Hepatocyte (in vitro differentiated cells): ENCODE results near the gene PLA2G4E. TPM values are rescaled to one million over a fixed set of nuclear protein-coding genes. Genes with fewer than 3 reads are reported as not detected.
A peak's percentile ranks its signal among the peaks of the same experiment; 100 is the strongest.

Experiments
- DNase-seq: peaks from one replicate; pipeline ENCODE4 v3.0.0-alpha.2; 2016; ENCODE audit warnings: low spot score
- H2AFZ ChIP-seq: fragments of 200-600 bp; sonication (generic); 2 replicates; pipeline ENCODE4 v1.6.0; 2016; ENCODE audit warnings: antibody characterized with exemption, mild to moderate bottlenecking
- H3K27ac ChIP-seq: fragments of 200-600 bp; sonication (generic); 2 replicates; pipeline ENCODE4 v1.5.1; 2016; ENCODE audit warnings: mild to moderate bottlenecking
- H3K27me3 ChIP-seq: fragments of 200-600 bp; sonication (generic); 2 replicates; pipeline ENCODE4 v1.6.1; 2016
- H3K36me3 ChIP-seq: fragments of 200-600 bp; sonication (generic); replicated peaks from 2 replicates; pipeline ENCODE4 v1.5.1; 2016; ENCODE audit warnings: low read depth; ENCODE audit not compliant: insufficient read depth
- H3K4me1 ChIP-seq: fragments of 200-600 bp; sonication (generic); 2 replicates; pipeline ENCODE4 v1.5.1; 2016; ENCODE audit warnings: mild to moderate bottlenecking, moderate library complexity; ENCODE audit not compliant: insufficient read depth
- H3K4me2 ChIP-seq: fragments of 200-600 bp; sonication (generic); 2 replicates; pipeline ENCODE4 v1.6.0; 2016
- H3K4me3 ChIP-seq: fragments of 200-600 bp; sonication (generic); 2 replicates; pipeline ENCODE4 v1.5.1; 2016; ENCODE audit warnings: mild to moderate bottlenecking
- H3K79me2 ChIP-seq: fragments of 200-600 bp; sonication (generic); 2 replicates; pipeline ENCODE4 v1.6.0; 2017; ENCODE audit warnings: mild to moderate bottlenecking
- H3K9me2 ChIP-seq: fragments of 200-600 bp; sonication (generic); replicated peaks from 2 replicates; pipeline ENCODE4 v1.6.0; 2017; ENCODE audit warnings: mild to moderate bottlenecking; ENCODE audit not compliant: insufficient read depth
- H3K9me3 ChIP-seq: fragments of 200-600 bp; sonication (generic); 2 replicates; pipeline ENCODE4 v1.5.1; 2016; ENCODE audit warnings: low read depth, mild to moderate bottlenecking
- H4K20me1 ChIP-seq: fragments of 200-600 bp; sonication (generic); 2 replicates; pipeline ENCODE4 v1.6.0; 2016; ENCODE audit warnings: mild to moderate bottlenecking; ENCODE audit not compliant: insufficient read depth, poor library complexity, severe bottlenecking
- EZH2 ChIP-seq: fragments of 200-600 bp; sonication (generic); IDR thresholded peaks from 2 replicates; pipeline ENCODE4 v1.6.1; 2016; ENCODE audit warnings: antibody characterized with exemption, mild to moderate bottlenecking, borderline replicate concordance
- EZH2phosphoT487 ChIP-seq: fragments of 200-600 bp; sonication (generic); IDR thresholded peaks from one replicate; pipeline ENCODE4 v1.6.1; 2018; ENCODE audit warnings: antibody characterized with exemption, mild to moderate bottlenecking, low read depth, moderate library complexity; ENCODE audit not compliant: unreplicated experiment, severe bottlenecking
- WGBS: methylation state at CpG from one replicate; pipeline ENCODE4 v1.1.6; 2016; ENCODE audit warnings: low lambda C conversion rate; ENCODE audit errors: missing lambda C conversion rate; 5-methylcytosine and 5-hydroxymethylcytosine counted together
- polyA plus RNA-seq: library from polyadenylated mRNA; unstranded; fragments of >200 nt; fragmentation: Nextera tagmentation; extraction: Ambion mirVana; gene quantifications from 2 replicates; pipeline ENCODE4 v1.2.1, GENCODE V29; 2016
- total RNA-seq: library from RNA; depleted of rRNA; stranded (reverse); fragments of >200 nt; gene quantifications from 2 replicates; pipeline ENCODE4 v1.2.3, GENCODE V29; 2014
- TF ChIP-seq, protein P1 (sequence below): fragments of 200-600 bp; sonication (generic); IDR thresholded peaks from 2 replicates; pipeline ENCODE4 v1.5.1; 2016; ENCODE audit warnings: antibody characterized with exemption, mild to moderate bottlenecking; ENCODE audit not compliant: poor library complexity

Gene PLA2G4E
- total and polyA plus RNA-seq, 2 experiments from 2014 or later: 0.07 to 0.54 TPM

DNA sequence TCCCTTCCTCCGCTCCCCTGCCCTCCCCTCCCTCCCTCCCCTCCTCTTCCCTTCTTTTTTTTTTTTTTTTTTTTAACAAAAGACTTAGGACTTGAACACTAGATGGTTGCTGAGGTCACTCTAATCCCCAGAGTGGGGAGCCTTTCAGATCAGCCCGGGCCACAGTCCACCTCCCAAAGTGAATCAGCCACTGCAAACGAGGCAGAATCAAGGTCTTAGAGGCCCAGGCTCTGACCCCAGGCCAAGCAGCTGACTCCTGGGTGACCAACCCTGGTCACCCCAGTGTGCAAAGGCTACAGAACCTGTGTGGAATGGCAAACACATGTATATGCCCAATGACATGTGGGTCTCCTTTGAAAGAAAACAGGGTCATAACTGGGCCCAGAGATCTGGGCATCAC is 30.2 kb downstream of the PLA2G4E start:
- Histone ChIP-seq H3K9me3 (no peaks in the 10 kb centered on the region), H4K20me1 (no peaks in the 10 kb centered on the region), H3K79me2 (no peaks in the 10 kb centered on the region), H3K9me2 (no peaks in the 10 kb centered on the region), H3K27ac (no peak overlapping the region), H3K27me3 (no peaks in the 10 kb centered on the region), H3K4me1 (no peaks in the 10 kb centered on the region), H3K36me3 (no peaks in the 10 kb centered on the region), H2AFZ (no peak overlapping the region), H3K4me2 (no peak overlapping the region), H3K4me3 (no peak overlapping the region)
- 71% methylated on average over 2 of the region's 3 CpGs for WGBS
- DNase-seq: no peak
- no peak for TF ChIP-seq EZH2
- no peak for TF ChIP-seq EZH2phosphoT487
- TF ChIP-seq, protein P1, sequence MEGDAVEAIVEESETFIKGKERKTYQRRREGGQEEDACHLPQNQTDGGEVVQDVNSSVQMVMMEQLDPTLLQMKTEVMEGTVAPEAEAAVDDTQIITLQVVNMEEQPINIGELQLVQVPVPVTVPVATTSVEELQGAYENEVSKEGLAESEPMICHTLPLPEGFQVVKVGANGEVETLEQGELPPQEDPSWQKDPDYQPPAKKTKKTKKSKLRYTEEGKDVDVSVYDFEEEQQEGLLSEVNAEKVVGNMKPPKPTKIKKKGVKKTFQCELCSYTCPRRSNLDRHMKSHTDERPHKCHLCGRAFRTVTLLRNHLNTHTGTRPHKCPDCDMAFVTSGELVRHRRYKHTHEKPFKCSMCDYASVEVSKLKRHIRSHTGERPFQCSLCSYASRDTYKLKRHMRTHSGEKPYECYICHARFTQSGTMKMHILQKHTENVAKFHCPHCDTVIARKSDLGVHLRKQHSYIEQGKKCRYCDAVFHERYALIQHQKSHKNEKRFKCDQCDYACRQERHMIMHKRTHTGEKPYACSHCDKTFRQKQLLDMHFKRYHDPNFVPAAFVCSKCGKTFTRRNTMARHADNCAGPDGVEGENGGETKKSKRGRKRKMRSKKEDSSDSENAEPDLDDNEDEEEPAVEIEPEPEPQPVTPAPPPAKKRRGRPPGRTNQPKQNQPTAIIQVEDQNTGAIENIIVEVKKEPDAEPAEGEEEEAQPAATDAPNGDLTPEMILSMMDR: no peak

DNA sequence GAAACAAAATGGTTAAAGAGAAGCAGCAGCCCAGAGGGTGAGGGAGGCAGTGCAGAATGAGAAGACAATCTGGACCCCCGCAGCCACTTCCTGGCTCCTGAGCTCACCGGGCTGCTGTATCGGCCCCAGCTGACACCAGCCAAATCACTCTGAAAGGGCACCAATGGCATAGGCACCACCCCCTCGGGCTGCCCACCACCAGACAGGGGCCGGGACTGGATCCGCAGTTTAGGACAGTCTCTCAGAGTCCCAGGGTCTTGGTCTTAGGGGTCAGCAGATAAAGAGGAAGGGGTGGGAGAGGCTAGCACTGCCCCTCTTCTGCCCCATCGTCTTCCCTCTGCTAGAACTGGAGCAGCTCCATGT is 30.6 kb downstream of the PLA2G4E start:
- WGBS: 64% methylated on average over 7 of the region's 7 CpGs
- Histone ChIP-seq H3K4me1 (no peaks in the 10 kb centered on the region), H4K20me1 (no peaks in the 10 kb centered on the region), H3K4me2 (no peak overlapping the region), H3K27me3 (no peaks in the 10 kb centered on the region), H3K9me3 (no peaks in the 10 kb centered on the region), H3K27ac (no peak overlapping the region), H2AFZ (no peak overlapping the region), H3K36me3 (no peaks in the 10 kb centered on the region), H3K4me3 (no peak overlapping the region), H3K79me2 (no peaks in the 10 kb centered on the region), H3K9me2 (no peaks in the 10 kb centered on the region)
- TF ChIP-seq EZH2 (no peak), EZH2phosphoT487 (no peak)
- TF ChIP-seq, protein P1: no peak
- DNase-seq: no peak

DNA sequence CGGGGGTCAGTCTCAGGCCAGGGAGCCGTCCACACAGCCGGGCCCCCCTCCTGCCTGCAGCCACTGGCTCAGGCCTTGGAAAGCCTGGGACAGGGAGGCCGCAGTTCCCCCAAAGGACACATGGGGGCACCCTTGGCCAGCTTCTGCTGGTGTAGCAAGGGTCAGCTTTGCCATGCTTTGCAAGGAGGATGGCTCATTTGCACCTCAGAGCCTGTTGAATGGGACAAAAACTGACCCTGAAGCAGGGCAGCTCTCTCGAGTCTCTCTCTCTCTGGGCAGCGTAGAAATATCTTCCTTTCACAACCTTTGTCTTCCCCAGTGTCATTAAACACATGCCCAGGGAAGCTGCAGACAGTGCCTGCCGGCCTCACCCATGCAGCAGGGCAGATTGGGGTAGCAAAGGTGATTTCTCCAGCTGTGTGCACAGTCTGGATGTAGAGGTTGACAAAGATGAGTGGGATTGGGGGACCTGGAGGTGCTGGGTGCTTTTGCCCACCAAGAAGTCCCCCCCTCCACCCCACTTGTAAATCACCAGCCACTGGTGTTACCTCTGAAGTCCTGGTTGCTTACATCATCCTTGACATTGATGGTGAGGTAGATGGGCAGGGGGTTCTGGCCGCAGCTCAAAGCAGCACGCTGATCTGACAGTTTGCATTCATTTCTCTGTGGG is 31.1 kb downstream of the PLA2G4E start:
- Histone ChIP-seq H3K79me2 (no peaks in the 10 kb centered on the region), H3K9me3 (no peaks in the 10 kb centered on the region), H3K4me2 (no peak overlapping the region), H3K36me3 (no peaks in the 10 kb centered on the region), H3K27ac (no peak overlapping the region), H3K4me1 (no peaks in the 10 kb centered on the region), H2AFZ (no peak overlapping the region), H4K20me1 (no peaks in the 10 kb centered on the region), H3K27me3 (no peaks in the 10 kb centered on the region), H3K9me2 (no peaks in the 10 kb centered on the region), H3K4me3 (no peak overlapping the region)
- WGBS: 31% methylated on average over 9 of the region's 9 CpGs
- DNase-seq: peak; percentile 88
- no peak for TF ChIP-seq EZH2phosphoT487
- TF ChIP-seq, protein P1: peak; percentile 97
